ENCODE data around the gene LAMB2. TPM values are rescaled to one million over a fixed set of nuclear protein-coding genes. Genes with fewer than 3 reads are reported as not detected.

Gene LAMB2
- total and polyA plus RNA-seq, 2 donors = 24.9 to 102 TPM

GRCh38 chr3:49163609-49164008 is 30.8 kb upstream of the LAMB2 start:
- Histone ChIP-seq H3K4me3 (ENCODE audit: low read length in 2 of 2) (no peak overlapping the region), H3K27me3 (ENCODE audit: control insufficient read depth in 2 of 2, insufficient read depth in 1 of 2, low read length in 1 of 2) (peaks cover 0 to 6% of the 10 kb centered on the region in 2 donors), H3K27ac (ENCODE audit: low read depth in 1 of 2, low read length in 1 of 2) (no peak overlapping the region), H3K9me3 (ENCODE audit: control insufficient read depth in 2 of 2, insufficient read depth in 1 of 2, low read length in 1 of 2) (peaks cover 0 to 9% of the 10 kb centered on the region in 2 donors), H3K4me1 (ENCODE audit: control insufficient read depth in 2 of 2, insufficient read depth in 2 of 2, low read length in 2 of 2) (peaks cover 17 to 35% of the 10 kb centered on the region in 2 donors), H3K36me3 (ENCODE audit: control insufficient read depth in 2 of 2, insufficient read depth in 2 of 2, low read length in 1 of 2) (peaks cover 33 to 34% of the 10 kb centered on the region in 2 donors)
- no peak for DNase-seq (ENCODE audit: low read depth in 6 of 9, low spot score in 9 of 9)
- 96% methylated on average over 8 of the region's 8 CpGs for WGBS

GRCh38 chr3:49162751-49163419 is 30.0 kb upstream of the LAMB2 start:
- Histone ChIP-seq H3K27me3 (ENCODE audit: control insufficient read depth in 2 of 2, insufficient read depth in 1 of 2, low read length in 1 of 2) (peaks cover 0 to 6% of the 10 kb centered on the region in 2 donors), H3K9me3 (ENCODE audit: control insufficient read depth in 2 of 2, insufficient read depth in 1 of 2, low read length in 1 of 2) (peaks cover 0 to 9% of the 10 kb centered on the region in 2 donors), H3K27ac (ENCODE audit: low read depth in 1 of 2, low read length in 1 of 2) (no peak overlapping the region), H3K36me3 (ENCODE audit: control insufficient read depth in 2 of 2, insufficient read depth in 2 of 2, low read length in 1 of 2) (peaks cover 33 to 34% of the 10 kb centered on the region in 2 donors), H3K4me1 (ENCODE audit: control insufficient read depth in 2 of 2, insufficient read depth in 2 of 2, low read length in 2 of 2) (peaks cover 17 to 35% of the 10 kb centered on the region in 2 donors), H3K4me3 (ENCODE audit: low read length in 2 of 2) (no peak overlapping the region)
- DNase-seq (ENCODE audit: low read depth in 6 of 9, low spot score in 9 of 9) = no peak
- WGBS = 98% methylated on average over 21 of the region's 21 CpGs

- Histone ChIP-seq H3K36me3 (ENCODE audit: control insufficient read depth in 2 of 2, insufficient read depth in 2 of 2, low read length in 1 of 2) (peaks cover 33 to 34% of the 10 kb centered on the region in 2 donors), H3K27me3 (ENCODE audit: control insufficient read depth in 2 of 2, insufficient read depth in 1 of 2, low read length in 1 of 2) (peaks cover 0 to 2% of the 10 kb centered on the region in 2 donors), H3K4me1 (ENCODE audit: control insufficient read depth in 2 of 2, insufficient read depth in 2 of 2, low read length in 2 of 2) (peaks cover 17 to 35% of the 10 kb centered on the region in 2 donors), H3K4me3 (ENCODE audit: low read length in 2 of 2) (no peak overlapping the region), H3K27ac (ENCODE audit: low read depth in 1 of 2, low read length in 1 of 2) (peak overlapping the region in 1 of 2 donors; percentile 17), H3K9me3 (ENCODE audit: control insufficient read depth in 2 of 2, insufficient read depth in 1 of 2, low read length in 1 of 2) (peaks cover 0 to 9% of the 10 kb centered on the region in 2 donors)
- WGBS = 65% methylated on average over 3 of the region's 3 CpGs
- peak in 1 of 9 donors; percentile 14 for DNase-seq (ENCODE audit: low read depth in 6 of 9, low spot score in 9 of 9)
Observed at GRCh38 chr3:49161808-49162530, 29.1 kb upstream of the LAMB2 start.

- WGBS = 96% methylated on average over 2 of the region's 2 CpGs
- DNase-seq (ENCODE audit: low read depth in 6 of 9, low spot score in 9 of 9) = no peak
- Histone ChIP-seq H3K36me3 (ENCODE audit: control insufficient read depth in 2 of 2, insufficient read depth in 2 of 2, low read length in 1 of 2) (peaks cover 33 to 34% of the 10 kb centered on the region in 2 donors), H3K27me3 (ENCODE audit: control insufficient read depth in 2 of 2, insufficient read depth in 1 of 2, low read length in 1 of 2) (no peaks in the 10 kb centered on the region), H3K9me3 (ENCODE audit: control insufficient read depth in 2 of 2, insufficient read depth in 1 of 2, low read length in 1 of 2) (peaks cover 0 to 1% of the 10 kb centered on the region in 2 donors), H3K27ac (ENCODE audit: low read depth in 1 of 2, low read length in 1 of 2) (no peak overlapping the region), H3K4me1 (ENCODE audit: control insufficient read depth in 2 of 2, insufficient read depth in 2 of 2, low read length in 2 of 2) (peaks cover 14 to 29% of the 10 kb centered on the region in 2 donors), H3K4me3 (ENCODE audit: low read length in 2 of 2) (no peak overlapping the region)
Observed at GRCh38 chr3:49161197-49161596, 28.3 kb upstream of the LAMB2 start.

- no peaks in the 10 kb centered on the region for H3K9me3 ChIP-seq (ENCODE audit: control insufficient read depth in 2 of 2, insufficient read depth in 1 of 2, low read length in 1 of 2)
- H3K27me3 ChIP-seq (ENCODE audit: control insufficient read depth in 2 of 2, insufficient read depth in 1 of 2, low read length in 1 of 2) = no peaks in the 10 kb centered on the region
- H3K36me3 ChIP-seq (ENCODE audit: control insufficient read depth in 2 of 2, insufficient read depth in 2 of 2, low read length in 1 of 2) = peaks cover 25 to 28% of the 10 kb centered on the region in 2 donors
- peaks cover 0 to 15% of the 10 kb centered on the region in 2 donors for H3K4me1 ChIP-seq (ENCODE audit: control insufficient read depth in 2 of 2, insufficient read depth in 2 of 2, low read length in 2 of 2)
- WGBS = 92% methylated on average over 2 of the region's 2 CpGs
- H3K4me3 ChIP-seq (ENCODE audit: low read length in 2 of 2) = no peak overlapping the region
- DNase-seq (ENCODE audit: low read depth in 6 of 9, low spot score in 9 of 9) = no peak
- no peak overlapping the region for H3K27ac ChIP-seq (ENCODE audit: low read depth in 1 of 2, low read length in 1 of 2)
Observed at GRCh38 chr3:49158792-49159191, 25.9 kb upstream of the LAMB2 start.

GRCh38 chr3:49158103-49158709 is 25.4 kb upstream of the LAMB2 start:
- H3K27me3 ChIP-seq (ENCODE audit: control insufficient read depth in 2 of 2, insufficient read depth in 1 of 2, low read length in 1 of 2) = no peaks in the 10 kb centered on the region
- 84% methylated on average over 5 of the region's 5 CpGs for WGBS
- no peak overlapping the region for H3K27ac ChIP-seq (ENCODE audit: low read depth in 1 of 2, low read length in 1 of 2)
- H3K36me3 ChIP-seq (ENCODE audit: control insufficient read depth in 2 of 2, insufficient read depth in 2 of 2, low read length in 1 of 2) = peaks cover 19 to 22% of the 10 kb centered on the region in 2 donors
- peak in 6 of 9 donors; percentile 26 to 73 (median 51) for DNase-seq (ENCODE audit: low read depth in 6 of 9, low spot score in 9 of 9)
- H3K4me1 ChIP-seq (ENCODE audit: control insufficient read depth in 2 of 2, insufficient read depth in 2 of 2, low read length in 2 of 2) = peaks cover 0 to 15% of the 10 kb centered on the region in 2 donors
- H3K4me3 ChIP-seq (ENCODE audit: low read length in 2 of 2) = no peak overlapping the region
- H3K9me3 ChIP-seq (ENCODE audit: control insufficient read depth in 2 of 2, insufficient read depth in 1 of 2, low read length in 1 of 2) = no peaks in the 10 kb centered on the region

GRCh38 chr3:49157289-49157688 is 24.4 kb upstream of the LAMB2 start:
- peaks cover 0 to 8% of the 10 kb centered on the region in 2 donors for H3K4me1 ChIP-seq (ENCODE audit: control insufficient read depth in 2 of 2, insufficient read depth in 2 of 2, low read length in 2 of 2)
- no peaks in the 10 kb centered on the region for H3K9me3 ChIP-seq (ENCODE audit: control insufficient read depth in 2 of 2, insufficient read depth in 1 of 2, low read length in 1 of 2)
- H3K27me3 ChIP-seq (ENCODE audit: control insufficient read depth in 2 of 2, insufficient read depth in 1 of 2, low read length in 1 of 2) = no peaks in the 10 kb centered on the region
- H3K36me3 ChIP-seq (ENCODE audit: control insufficient read depth in 2 of 2, insufficient read depth in 2 of 2, low read length in 1 of 2) = peaks cover 11 to 13% of the 10 kb centered on the region in 2 donors
- no peak for DNase-seq (ENCODE audit: low read depth in 6 of 9, low spot score in 9 of 9)
- no peak overlapping the region for H3K27ac ChIP-seq (ENCODE audit: low read depth in 1 of 2, low read length in 1 of 2)
- no peak overlapping the region for H3K4me3 ChIP-seq (ENCODE audit: low read length in 2 of 2)
- 100% methylated on average over 1 of the region's 1 CpG for WGBS

GRCh38 chr3:49153349-49153912 is 20.6 kb upstream of the LAMB2 start:
- Histone ChIP-seq H3K27me3 (ENCODE audit: control insufficient read depth in 2 of 2, insufficient read depth in 1 of 2, low read length in 1 of 2) (no peaks in the 10 kb centered on the region), H3K36me3 (ENCODE audit: control insufficient read depth in 2 of 2, insufficient read depth in 2 of 2, low read length in 1 of 2) (no peaks in the 10 kb centered on the region), H3K9me3 (ENCODE audit: control insufficient read depth in 2 of 2, insufficient read depth in 1 of 2, low read length in 1 of 2) (no peaks in the 10 kb centered on the region), H3K4me3 (ENCODE audit: low read length in 2 of 2) (no peak overlapping the region), H3K27ac (ENCODE audit: low read depth in 1 of 2, low read length in 1 of 2) (no peak overlapping the region), H3K4me1 (ENCODE audit: control insufficient read depth in 2 of 2, insufficient read depth in 2 of 2, low read length in 2 of 2) (no peaks in the 10 kb centered on the region)
- DNase-seq (ENCODE audit: low read depth in 6 of 9, low spot score in 9 of 9) = no peak
- 96% methylated on average over 3 of the region's 3 CpGs for WGBS
